Neural progenitor cell (in vitro differentiated cells): ENCODE data around the gene ERAS.

Source experiments
- EZH2 ChIP-seq: fragments of 200-600 bp; sonication (generic); IDR thresholded peaks from 2 replicates; pipeline ENCODE4 v1.6.1; 2017; ENCODE audit warnings: antibody characterized with exemption, mild to moderate bottlenecking, moderate library complexity
- EZH2phosphoT487 ChIP-seq: fragments of 200-600 bp; sonication (generic); IDR thresholded peaks from 2 replicates; pipeline ENCODE4 v1.6.1; 2017; ENCODE audit warnings: antibody characterized with exemption
- TF ChIP-seq, protein P1 (sequence below): fragments of 200-600 bp; sonication (generic); IDR thresholded peaks from 2 replicates; pipeline ENCODE4 v1.5.1; 2017; ENCODE audit warnings: antibody characterized with exemption, mild to moderate bottlenecking

DNA sequence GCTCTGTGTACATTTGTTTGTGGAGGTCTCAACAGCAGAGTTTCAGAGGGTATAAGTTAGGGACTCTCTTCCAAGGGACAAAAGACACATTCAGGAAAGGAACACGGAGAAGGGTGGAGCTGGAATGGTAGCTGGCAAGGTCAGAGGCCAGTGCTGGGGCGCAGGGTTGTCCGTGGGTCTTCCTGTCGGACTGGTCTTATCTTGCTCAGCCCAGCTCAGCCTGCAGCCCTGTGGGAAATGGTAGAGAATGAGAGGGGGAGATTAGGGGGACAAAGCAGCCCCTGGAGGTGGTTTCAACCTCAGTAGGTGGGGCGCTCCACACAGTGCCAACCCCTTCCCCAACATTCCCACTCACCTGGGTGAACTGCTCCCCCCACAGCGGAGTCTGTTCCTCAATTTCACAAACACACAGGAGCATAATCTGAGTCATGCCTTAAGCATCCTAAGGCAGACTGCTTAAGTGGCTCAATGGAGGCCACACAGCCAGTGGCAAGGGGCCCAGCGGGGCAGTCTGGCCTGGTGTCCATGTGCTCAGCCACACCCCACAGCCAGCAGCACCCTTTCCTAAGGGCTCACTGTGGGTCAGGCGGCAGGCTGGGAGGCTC, 31.3 kb upstream of the ERAS start:
- TF ChIP-seq, protein P1, sequence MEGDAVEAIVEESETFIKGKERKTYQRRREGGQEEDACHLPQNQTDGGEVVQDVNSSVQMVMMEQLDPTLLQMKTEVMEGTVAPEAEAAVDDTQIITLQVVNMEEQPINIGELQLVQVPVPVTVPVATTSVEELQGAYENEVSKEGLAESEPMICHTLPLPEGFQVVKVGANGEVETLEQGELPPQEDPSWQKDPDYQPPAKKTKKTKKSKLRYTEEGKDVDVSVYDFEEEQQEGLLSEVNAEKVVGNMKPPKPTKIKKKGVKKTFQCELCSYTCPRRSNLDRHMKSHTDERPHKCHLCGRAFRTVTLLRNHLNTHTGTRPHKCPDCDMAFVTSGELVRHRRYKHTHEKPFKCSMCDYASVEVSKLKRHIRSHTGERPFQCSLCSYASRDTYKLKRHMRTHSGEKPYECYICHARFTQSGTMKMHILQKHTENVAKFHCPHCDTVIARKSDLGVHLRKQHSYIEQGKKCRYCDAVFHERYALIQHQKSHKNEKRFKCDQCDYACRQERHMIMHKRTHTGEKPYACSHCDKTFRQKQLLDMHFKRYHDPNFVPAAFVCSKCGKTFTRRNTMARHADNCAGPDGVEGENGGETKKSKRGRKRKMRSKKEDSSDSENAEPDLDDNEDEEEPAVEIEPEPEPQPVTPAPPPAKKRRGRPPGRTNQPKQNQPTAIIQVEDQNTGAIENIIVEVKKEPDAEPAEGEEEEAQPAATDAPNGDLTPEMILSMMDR: no peak
- TF ChIP-seq EZH2 (no peak), EZH2phosphoT487 (no peak)
